ENCODE measurements around the gene PDIK1L.

PDIK1L gene

DNA sequence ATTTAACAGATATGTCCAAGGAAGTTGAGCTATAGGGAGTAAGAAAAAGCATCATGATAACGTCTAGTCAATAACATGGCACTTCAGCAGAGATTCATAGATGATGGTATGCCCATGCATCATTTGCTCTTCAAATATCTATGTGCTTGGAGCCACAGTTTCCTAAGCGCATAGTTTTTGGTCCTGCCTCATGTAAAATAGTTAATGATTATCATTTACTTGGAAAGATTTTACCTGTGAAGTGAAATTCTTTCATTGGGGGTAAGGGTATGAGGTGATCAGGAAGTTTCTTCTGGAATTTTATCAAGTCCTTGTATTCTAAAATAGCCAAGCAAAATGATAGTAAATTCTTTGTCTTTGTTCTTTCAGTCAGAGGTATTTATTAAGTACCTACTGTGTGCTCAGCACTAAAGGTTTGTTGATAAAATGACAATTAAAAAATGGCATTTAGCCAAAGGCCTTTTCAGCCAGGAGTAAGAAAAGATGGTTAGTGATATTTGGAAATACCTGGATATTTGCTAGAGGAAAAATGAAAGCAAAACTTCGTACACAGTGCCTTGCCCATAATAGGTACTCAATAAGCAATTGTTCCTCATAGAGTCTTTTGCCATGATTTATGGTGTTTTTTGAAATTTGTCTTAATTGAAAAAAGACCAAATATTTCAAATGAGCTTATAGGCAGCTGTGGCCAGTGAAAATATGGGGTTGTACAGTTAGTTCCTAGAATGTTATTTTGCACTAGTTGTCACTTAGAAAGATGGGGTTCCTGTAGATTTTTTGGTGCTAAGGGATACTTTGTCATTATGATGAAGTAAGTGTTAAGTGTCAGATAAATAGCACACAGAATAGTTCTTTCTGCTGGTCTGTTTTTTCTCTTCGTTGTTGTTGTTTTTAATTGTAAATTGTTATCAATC, 13.1 kb downstream of the PDIK1L start:
- DNase-seq: no peak

DNA sequence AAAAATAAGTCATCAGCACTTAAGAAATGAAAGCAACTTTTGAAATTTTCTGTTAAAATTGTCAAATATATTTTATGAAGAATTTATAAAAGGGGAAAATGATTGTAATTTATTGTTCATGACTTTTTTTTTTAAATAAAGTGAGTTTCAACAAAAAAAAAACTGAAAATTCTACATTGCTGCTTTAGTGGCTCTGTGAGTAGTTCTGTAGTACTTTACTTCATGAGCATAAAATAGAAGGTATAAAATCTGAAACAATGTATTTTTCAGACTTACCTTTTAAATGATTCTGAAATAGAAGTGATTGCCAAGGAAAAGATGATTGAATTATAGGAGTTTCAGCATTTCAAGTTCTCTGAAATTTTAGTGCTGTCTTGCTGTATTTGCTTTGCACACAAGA, 13.8 kb downstream of the PDIK1L start:
- no peak for DNase-seq

DNA sequence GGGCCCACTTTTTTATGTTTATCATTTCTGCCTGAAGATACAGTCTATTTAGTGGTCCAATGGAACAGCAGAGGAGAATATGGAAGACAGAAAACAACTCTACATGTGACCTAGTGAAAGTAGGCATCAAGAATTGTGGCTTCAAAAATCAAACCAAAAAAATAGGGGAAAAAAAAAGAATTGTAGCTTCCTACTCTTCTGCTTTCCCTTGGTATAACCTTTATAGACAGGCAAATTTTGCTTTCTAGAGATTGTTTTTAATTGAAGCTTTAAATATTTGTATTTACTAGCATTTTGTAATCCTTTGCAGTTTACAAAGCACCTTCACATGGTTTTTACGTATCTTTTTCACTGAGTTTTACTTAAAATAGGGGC, 14.3 kb downstream of the PDIK1L start:
- DNase-seq: no peak

DNA sequence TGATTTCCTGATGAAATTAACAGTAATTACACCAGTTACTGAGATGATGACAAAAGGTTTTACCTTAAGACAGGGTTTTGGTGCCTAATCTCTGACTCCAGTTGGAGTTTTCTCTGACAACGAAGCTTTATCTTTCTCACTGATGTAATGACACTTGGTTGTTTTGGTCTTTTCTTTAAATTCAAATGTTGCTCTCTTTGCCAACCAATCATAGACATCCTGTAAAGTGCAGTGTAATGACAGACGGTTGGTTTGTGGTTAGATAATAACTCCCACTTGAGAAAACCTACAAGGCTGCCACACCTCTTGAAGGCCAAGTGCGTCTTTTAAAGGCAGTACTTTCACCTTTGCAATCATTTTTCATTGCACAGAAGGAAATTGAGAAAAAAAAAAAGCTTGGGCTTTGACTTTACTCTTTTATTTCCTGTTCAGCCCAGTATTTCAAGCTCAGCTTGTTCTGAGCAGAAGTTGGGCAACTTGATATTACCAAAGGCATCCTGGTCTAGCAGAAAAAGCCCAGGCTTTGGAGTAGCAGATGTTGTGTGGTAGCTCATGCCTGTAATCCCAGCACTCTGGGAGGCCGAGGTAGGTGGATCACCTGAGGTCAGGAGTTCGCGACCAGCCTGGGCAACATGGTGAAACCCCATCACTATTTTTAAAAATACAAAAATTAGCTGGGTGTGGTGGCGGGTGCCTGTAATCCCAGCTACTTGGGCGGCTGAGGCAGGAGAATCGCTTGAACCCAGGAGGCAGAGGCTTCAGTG, 14.9 kb downstream of the PDIK1L start:
- DNase-seq: peak; percentile 88

DNA sequence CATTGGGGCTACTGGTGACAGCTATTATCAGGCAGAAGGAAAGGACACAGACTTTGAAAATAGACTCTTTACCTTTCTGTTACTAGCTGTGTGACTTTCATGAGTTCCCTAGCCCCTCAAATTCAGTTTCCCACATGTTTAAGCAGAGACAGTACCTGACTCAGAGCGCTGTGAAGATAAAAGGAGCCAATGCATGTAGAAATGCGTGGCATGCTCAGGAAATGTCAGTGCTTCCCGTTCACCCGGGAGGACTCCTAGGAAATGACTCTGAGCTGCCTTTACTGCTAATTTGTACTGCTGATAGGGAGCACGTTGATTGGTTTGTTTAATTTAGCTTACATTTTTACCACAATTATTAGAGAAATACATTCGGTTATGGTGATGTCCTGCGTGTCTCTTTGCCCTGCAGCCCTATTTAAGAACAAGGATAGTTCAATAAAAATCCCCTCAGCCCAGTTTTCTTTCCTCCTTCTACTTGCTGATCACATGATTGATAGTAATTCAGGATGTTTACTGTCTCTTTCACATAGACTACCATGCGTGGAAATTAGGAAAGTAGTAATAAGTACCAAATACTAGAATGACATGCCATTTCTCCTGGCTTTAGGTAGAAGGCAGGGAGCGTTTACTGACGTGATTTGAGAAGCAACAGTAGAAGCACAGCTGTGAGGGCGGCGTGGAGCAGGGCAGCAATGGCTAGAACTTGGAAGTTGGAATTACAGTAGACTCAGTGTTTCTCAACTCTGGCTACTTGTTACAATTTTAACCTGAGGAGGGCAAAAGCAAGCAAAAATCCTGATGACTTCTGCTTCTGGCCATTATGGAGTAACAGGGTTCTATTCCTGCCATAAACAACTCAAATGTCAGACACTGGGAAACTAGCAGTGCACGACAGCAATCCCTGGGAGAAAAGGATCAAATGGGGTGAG, 15.9 kb downstream of the PDIK1L start:
- DNase-seq: peak; percentile 16

DNA sequence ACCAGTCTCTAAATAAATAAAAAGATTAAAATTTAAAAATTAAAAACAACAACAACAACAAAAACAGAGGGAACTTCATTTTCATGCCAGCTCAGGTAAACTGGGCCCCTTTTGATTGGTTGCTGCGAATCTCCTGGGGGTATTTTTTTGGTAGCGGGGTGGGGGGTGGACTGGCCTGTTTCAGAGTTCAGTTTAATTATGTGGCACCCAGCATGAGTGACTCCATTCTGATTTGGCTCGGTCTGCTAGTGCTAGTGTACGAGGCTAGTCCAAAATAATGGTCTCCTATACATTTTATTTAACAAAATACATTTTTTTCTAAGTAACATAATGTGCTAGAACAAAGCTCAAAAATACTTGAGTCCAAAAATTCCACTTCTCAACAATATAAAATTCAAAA, 18.2 kb downstream of the PDIK1L start:
- DNase-seq: no peak

DNA sequence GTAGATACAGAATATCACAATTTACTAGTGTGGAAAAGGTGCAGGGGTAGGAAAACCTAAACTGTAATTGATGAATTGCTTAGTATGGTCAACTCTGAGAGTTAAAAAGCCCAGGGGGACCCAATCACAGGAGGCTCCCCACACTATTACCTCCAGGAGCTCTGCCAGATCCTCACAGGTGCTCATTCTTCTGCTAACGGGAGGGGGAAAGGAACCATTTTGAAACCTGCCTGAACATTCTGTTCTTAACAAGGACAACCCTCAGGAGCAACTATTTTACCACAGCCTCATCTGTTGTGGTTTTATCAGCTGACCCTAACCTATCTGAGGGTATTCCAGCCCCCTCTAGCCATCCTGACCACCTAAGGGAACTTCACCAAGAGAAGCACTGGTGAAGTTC, 19.1 kb downstream of the PDIK1L start:
- no peak for DNase-seq

DNA sequence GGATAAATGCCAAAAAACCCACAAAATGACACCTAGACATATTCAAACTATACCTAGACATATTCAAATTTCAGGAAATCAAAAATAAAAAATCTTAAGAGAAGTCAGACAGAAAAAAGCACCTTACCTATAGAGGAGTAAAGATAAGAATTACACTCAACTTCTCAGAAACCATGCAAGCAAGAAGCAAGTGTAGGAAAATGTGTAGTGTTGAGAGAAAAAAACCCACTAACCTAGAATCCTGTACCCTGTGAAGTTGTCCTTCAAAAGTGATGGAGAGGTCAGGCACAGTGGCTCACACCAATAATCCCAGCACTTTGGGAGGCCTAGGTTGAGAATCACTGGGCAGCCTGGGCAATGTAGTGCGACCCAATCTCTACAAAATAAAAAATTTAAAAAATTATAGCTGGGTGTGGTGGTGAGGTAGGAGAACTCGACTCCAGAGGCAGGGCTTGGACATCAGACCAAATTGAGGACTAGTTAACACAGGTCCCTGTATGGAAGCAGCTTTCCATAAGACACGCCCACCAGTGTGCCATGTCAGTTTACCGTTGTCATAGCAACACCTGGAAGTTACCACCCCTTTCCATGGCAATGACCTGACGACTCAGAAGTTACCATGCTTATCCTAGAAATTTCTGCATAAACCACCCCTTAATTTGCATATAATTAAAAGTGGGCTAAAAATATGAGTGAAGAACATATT, 20.7 kb downstream of the PDIK1L start:
- no peak for DNase-seq

DNA sequence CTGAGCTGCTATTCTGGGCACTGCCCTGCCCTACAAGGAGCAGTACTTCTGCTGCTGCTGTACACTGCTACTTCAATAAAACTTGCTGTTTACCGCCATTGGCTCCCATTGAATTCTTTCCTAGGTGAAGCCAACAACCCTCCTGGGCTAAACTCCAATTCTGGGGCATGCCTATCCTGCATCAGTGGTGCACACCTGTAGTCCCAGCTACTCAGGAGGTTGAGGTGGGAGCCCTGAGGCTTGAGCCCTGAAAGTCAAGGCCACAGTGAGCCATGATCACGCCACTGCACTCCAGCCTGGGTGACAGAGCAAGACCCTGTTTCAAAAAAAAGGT, 21.2 kb downstream of the PDIK1L start:
- no peak for DNase-seq

DNA sequence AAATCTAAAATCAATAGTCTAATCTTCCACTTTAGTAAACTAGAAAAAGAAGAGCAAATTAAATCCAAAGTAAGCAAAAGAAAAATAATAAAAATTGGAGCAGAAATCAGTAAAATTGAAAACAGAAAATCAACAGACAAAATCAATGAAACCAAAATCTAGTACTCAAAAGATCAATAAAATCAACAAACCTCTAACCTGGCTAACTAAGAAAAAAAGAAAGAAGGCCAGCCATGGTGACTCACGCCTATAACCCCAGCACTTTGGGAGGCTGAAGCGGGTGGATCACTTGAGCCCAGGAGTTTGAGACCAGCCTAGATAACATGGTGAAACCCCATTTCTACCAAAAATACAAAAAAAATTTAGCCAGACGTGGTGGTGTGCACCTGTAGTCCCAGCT, 22.8 kb downstream of the PDIK1L start:
- DNase-seq: no peak

DNA sequence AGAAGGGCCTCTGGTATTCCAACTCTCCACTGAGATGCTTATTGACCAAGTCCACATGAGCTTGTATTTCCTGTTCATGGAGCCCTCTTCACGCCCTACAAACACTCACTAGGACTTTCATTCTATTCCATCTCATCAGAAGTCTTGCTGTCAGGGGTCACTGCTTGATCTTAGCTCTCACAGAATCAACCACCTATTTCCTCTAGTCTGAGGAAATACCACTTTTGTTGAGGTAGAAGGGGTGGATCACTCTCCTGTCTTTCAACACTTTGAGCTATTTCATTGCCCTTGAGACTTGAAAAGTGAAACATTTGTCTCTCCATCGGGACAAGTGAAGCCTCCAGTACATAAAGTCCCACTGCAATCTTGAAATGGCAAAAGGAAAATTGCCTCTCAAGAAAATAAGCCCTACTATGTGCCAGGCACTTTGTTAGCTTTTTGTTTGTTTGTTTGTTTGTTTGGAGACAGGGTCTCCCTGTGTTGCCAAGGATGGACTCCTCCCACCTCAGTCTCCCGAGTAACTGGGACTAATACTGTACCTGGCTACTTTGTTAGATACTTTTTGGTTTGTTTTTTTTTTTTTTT, 27.4 kb downstream of the PDIK1L start:
- no peak for DNase-seq

DNA sequence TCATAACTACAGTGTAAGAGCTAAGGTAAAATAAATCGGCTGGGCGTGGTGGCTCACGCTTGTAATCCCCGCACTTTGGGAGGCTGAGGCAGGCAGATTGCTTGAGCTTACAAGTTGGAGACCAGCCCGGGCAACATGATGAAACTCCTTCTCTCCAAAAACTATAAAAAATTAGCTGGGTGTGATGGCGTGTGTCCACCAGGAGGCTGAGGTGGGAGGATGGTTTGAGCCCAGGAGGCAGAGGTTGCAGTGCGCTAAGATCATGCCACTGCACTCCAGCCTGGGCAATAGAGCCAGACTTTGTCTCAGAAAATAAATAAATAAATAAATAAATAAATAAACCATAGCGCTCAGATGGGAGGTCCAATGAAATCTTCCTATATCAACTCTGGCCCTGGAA, 30.5 kb downstream of the PDIK1L start:
- DNase-seq: no peak

DNA sequence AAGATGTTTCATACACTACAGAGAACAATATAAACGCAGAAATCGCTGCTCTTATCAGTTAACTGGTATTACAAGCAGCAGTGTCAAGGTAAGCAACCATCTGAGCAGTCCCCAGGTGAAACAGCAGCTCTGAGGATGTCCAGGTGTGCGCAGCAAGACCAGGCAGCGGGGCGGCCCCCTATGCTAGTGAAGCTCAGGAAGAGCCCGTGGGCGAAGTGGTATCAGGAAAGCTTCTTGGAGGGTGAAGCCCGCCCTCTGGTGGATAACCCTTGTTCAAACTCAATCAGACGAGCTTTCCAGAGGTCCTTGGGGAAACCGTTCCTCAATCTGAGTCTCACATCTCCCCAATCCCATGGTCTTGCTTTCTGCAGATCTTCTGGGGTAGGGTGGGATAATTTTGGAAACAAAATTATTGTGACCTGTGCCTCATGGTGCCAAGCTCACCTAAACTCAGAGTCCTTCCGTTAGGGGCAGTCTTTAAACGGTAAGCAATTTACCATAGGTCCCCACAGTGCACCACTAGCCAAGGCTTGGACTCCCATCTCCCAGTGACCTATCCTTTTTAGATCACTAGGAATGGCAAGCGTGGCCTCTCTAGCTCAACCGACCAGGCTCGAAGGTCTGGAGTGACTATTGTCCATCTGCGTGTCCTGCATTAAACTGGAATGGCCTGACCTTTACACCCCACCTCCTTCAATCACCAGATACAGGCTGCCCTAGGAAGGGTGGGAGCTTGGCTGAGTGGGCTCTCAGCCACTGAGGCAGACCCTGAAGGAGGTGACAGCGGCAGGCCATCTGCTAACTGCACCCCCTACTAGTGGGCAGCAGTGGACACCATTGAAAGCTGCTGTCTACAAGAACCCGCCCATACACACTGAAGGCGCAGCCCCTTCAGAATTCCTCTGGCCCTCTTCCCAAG, 33.7 kb downstream of the PDIK1L start:
- DNase-seq: peak; percentile 79

DNA sequence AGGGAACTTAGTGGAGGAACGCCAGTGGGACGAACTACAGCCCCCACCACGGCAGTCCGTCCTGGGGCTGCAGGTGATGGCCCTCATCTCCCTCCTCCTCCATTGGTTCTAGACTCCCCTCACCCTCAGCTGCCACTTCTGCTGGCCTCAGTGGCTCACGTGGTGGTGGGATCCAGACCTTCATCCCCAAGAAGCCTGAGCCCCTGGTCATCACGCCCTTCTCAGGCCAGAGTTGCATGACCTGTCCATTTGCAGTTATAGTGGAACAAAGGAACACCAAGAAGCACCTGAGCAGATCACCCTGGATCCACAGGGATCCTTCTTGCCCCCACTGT, 34.3 kb downstream of the PDIK1L start:
- DNase-seq: no peak

DNA sequence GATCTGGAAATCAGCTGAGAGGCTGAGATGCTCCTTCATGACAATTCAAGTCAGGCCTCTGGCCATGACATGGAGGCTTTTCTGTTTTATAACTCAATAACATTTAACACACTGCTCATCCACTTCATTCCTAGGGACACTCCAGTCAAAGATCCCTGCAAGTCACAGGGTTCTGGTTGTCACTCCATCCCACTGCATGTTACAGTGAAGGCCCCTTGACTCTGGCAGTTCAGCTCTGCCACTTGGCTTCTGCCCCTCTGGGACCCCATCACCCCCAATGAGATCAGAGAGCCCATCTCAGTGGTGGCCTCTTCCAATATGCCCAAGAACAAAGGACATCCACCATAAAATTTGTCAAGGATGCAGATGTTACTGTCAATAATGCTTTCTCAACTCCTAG, 37.3 kb downstream of the PDIK1L start:
- DNase-seq: no peak

DNA sequence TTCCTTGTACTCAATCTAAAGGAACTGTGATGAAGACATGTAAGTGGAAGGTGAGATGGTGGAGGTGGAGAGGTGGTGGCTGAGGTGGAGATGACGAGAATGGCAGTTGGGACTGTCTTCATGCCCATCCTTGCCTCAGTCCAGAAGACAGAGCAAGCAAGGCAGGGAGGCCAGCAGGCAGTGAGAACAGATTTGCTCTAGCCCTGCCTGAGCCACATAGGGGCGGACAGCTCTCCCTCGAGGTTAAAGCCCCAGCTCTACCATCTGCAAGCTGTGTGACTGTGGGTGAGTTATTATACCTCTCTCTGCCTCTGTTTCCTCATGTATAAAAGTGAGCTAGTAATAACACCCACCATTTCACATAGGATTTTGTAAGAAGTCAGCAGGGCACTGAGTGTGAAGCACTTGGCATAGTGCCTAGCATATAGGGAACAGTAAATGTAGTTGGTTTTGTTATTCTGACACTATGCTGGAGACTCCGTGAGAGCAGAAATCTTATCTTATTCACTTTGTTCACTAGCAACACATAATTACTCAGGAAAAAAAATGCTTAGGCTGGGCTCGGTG, 42.4 kb downstream of the PDIK1L start:
- no peak for DNase-seq

DNA sequence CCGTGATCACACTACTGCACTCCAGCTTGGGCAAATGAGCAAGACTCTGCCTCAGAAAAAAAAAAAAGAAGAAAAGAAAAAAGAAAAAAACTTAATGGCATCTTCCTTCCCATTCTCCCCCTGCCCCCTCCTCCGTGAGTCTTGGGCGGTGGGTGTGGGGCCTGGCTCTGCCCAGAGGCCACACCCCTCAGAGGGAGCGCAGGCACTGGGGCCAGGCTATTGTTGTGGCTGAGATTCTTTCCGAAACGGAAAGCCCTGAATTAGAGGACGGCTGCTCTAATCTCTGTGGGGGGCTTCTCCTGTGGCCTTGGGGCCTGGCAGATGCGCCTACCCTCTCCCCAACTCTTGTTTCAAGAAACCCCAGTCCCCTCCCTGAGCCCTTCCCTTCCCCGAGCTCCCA, 43.1 kb downstream of the PDIK1L start:
- DNase-seq: no peak

DNA sequence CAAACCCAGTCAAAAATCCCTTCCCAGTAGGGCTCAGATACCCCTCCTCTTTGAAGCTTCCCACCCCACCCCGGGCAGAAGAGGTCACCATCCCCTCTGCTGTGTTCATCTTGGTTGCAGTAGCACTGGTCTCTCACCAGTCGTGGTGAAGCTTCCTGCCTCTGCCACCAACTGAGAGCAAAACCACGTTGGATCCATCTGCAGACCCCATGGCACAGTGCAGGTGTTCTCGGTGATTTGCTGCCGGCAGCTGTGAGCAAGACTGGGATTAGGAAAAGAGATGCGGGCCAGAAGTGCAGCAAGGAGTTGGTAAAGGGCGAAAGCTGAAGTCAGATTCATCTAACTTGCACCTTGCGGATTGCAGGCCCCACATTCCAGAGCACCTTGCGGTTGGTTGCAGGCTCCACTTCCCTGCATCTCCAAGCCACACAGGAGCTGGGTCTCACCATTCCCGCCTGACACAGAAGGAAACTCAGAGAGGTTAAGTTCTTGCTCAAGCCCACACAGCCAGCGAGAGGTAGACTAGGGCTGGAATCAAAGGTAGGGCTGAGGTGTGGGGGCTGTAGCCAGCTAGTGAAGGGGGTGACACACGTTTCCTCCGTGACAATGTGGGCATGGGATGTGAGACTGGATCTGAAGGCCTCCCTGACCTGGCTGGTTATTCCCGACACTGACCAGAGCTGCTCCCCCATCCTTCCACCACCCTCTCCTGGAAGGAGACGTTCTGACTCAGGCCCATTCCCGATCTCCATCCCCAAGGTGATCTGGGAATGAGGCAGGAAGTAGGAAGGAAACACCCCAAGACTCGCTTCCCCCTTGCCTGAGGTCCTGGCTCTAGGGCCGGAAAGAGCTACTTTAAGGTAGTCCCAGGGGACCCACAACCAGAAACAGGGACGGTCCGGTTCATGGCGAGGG, 44.0 kb downstream of the PDIK1L start:
- no peak for DNase-seq

DNA sequence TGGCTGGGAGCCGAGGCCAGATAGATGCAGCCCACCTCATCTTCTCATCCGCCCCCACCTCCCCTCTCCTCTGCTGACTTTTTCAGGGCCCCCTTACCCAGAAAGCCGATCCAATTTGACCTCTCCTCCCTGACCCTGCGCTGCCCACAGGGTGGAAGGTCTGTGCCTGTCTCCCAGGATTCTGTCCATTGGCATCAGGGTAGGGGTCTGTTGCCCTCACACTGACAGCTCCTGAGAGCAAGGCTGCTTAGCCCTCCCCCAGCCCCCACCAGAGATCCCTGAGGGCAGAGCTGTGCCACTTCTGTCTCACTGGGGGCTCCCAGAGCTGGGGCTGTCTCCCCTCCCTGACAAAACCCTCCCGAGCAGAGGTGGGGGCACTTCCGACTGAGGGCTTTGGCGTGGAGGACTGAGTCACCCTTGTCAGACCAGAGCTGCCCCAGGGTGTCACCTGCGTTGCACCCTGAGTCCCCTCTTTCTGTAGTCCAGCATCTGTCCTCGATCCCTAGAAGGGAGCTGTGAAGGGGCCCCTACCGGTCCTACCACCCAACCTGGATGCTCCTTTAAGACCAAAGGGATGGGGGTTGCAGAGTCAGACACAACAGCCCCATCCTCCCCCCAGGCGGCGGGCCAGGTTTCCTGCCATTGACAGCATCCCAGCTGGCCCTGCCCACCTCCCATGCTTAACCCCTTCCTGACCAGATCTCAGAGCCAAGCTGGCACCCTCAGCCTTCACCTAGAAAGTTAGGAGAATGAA, 44.8 kb downstream of the PDIK1L start:
- DNase-seq: no peak

Measured in CD4-positive, alpha-beta T cell treated with Interleukin-10 for 1 hour (primary cell).